A549 (cell line): ENCODE measurements around the gene NSMCE1. TPM values are rescaled to one million over a fixed set of nuclear protein-coding genes. Genes with fewer than 3 reads are reported as not detected.

Experiments used
- ATAC-seq, 2 experiments: fragments of 200-7000 bp in 1 of 2; fragments of >200 bp in 1 of 2; cut with Nextera tagmentation in 1 of 2; cut with Tn5 transposase in 1 of 2; 3 replicates each; pipeline versions ENCODE4 v1.8.0 to v1.9.1; 2018 to 2020; ENCODE audit warnings: mild to moderate bottlenecking in 1 of 2, moderate library complexity in 1 of 2
- CTCF ChIA-PET: fragments of 300-600 bp; sonication (Branson Sonifier 250); formaldehyde crosslinking; extraction: SDS; loops from one replicate; lab custom pipeline; 2021; ENCODE audit warnings: antibody characterized with exemption, inconsistent platforms; lab: Yijun Ruan, JAX
- POLR2A ChIA-PET: fragments of 350-600 bp; formaldehyde crosslinking; extraction: SDS; loops from one replicate; lab custom pipeline; 2021; ENCODE audit warnings: antibody characterized with exemption, inconsistent platforms; lab: Yijun Ruan, JAX
- DNase-seq, 2 experiments: peaks; one replicate each; pipeline versions ENCODE4 v3.0.0 to v3.0.0-alpha.2; 2011 to 2016; ENCODE audit warnings: low read depth in 1 of 2, low spot score in 1 of 2
- FAIRE-seq: peaks from 2 replicates; lab custom pipeline; 2011; peaks lifted over from hg19 to GRCh38; lab: Jason Lieb, UNC
- H3K27ac ChIP-seq, 2 experiments: fragments of >200 bp; sonication (Bioruptor Twin); formaldehyde crosslinking; 3 replicates each; pipeline ENCODE4 v1.5.1; 2016 to 2017
- H3K4me1 ChIP-seq: fragments of >200 bp; sonication (Bioruptor Twin); formaldehyde crosslinking; 3 replicates; pipeline ENCODE4 v1.6.1; 2016
- H3K4me2 ChIP-seq: fragments of >200 bp; sonication (Bioruptor Twin); formaldehyde crosslinking; 3 replicates; pipeline ENCODE4 v1.6.1; 2016
- H3K4me3 ChIP-seq: fragments of >200 bp; sonication (Bioruptor Twin); formaldehyde crosslinking; 3 replicates; pipeline ENCODE4 v1.5.1; 2016
- H3K9me3 ChIP-seq: fragments of >200 bp; sonication (Bioruptor Twin); formaldehyde crosslinking; 3 replicates; pipeline ENCODE4 v1.6.1; 2016
- BHLHE40 ChIP-seq: IDR thresholded peaks from 2 replicates; pipeline ENCODE4 v1.6.1; 2012; ENCODE audit warnings: low read depth, low read length, inconsistent platforms
- CBX2 ChIP-seq: fragments of 200-600 bp; sonication (generic); IDR thresholded peaks from 2 replicates; pipeline ENCODE4 v1.6.1; 2016; ENCODE audit warnings: low read depth, mild to moderate bottlenecking, borderline replicate concordance
- CEBPB ChIP-seq, 2 experiments: fragments of >200 bp in 1 of 2; sonication (Bioruptor Twin) in 1 of 2; formaldehyde crosslinking in 1 of 2; IDR thresholded peaks; 2 replicates each; pipeline ENCODE4 v1.6.1; 2012 to 2016
- CHD2 ChIP-seq: fragments of 150-350 bp; IDR thresholded peaks from 2 replicates; pipeline ENCODE4 v1.6.1; 2014; ENCODE audit warnings: low read length; ENCODE audit not compliant: partially characterized antibody
- EP300 ChIP-seq, 2 experiments: fragments of >200 bp; sonication (Bioruptor Twin); formaldehyde crosslinking; IDR thresholded peaks; 2 replicates in 1 of 2; 3 replicates in 1 of 2; pipeline ENCODE4 v1.6.1; 2016 to 2017
- ESRRA ChIP-seq: fragments of 150-350 bp; IDR thresholded peaks from 2 replicates; pipeline ENCODE4 v1.6.1; 2014; ENCODE audit warnings: mild to moderate bottlenecking, low read length, borderline replicate concordance
- GATA3 ChIP-seq: IDR thresholded peaks from 2 replicates; pipeline ENCODE4 v1.6.1; 2012; ENCODE audit warnings: borderline replicate concordance
- HOXA7 ChIP-seq: fragments of 250-450 bp; sonication (Bioruptor Pico); IDR thresholded peaks from 2 replicates; pipeline ENCODE4 v1.5.0; 2020; ENCODE audit warnings: mild to moderate bottlenecking, moderate library complexity
- MAFK ChIP-seq: fragments of 450-650 bp; IDR thresholded peaks from 2 replicates; pipeline ENCODE4 v1.6.1; 2014; ENCODE audit not compliant: partially characterized antibody
- MAZ ChIP-seq: fragments of 150-350 bp; IDR thresholded peaks from 2 replicates; pipeline ENCODE4 v1.6.1; 2014; ENCODE audit warnings: antibody characterized with exemption, low read depth, low read length, borderline replicate concordance
- PHF8 ChIP-seq: fragments of 200-600 bp; sonication (generic); IDR thresholded peaks from 2 replicates; pipeline ENCODE4 v1.6.1; 2016; ENCODE audit warnings: low read depth, mild to moderate bottlenecking, antibody characterized with exemption, moderate library complexity, borderline replicate concordance
- RAD21 ChIP-seq, 2 experiments: fragments of >200 bp in 1 of 2; sonication (Bioruptor Twin) in 1 of 2; formaldehyde crosslinking in 1 of 2; IDR thresholded peaks in 1 of 2; conservative IDR thresholded peaks in 1 of 2; 2 replicates in 1 of 2; 3 replicates in 1 of 2; pipeline ENCODE4 v1.6.1; 2012 to 2018; ENCODE audit warnings: inconsistent platforms in 1 of 2
- RARB ChIP-seq: fragments of 250-450 bp; sonication (Bioruptor Pico); IDR thresholded peaks from 2 replicates; pipeline ENCODE4 v1.8.0; 2021; ENCODE audit warnings: mild to moderate bottlenecking, moderate library complexity
- RFX5 ChIP-seq: fragments of 450-650 bp; IDR thresholded peaks from 2 replicates; pipeline ENCODE4 v1.7.1; 2014; ENCODE audit warnings: antibody characterized with exemption, mild to moderate bottlenecking, moderate library complexity
- SREBF2 ChIP-seq: fragments of 450-650 bp; IDR thresholded peaks from 2 replicates; pipeline ENCODE4 v1.6.1; 2014; ENCODE audit warnings: mild to moderate bottlenecking, moderate library complexity
- TFCP2L1 ChIP-seq: fragments of 250-450 bp; sonication (Bioruptor Pico); IDR thresholded peaks from 2 replicates; pipeline ENCODE4 v1.5.0; 2021; ENCODE audit warnings: mild to moderate bottlenecking
- ZFP36 ChIP-seq: fragments of 450-650 bp; IDR thresholded peaks from 2 replicates; pipeline ENCODE4 v1.6.1; 2014; ENCODE audit warnings: borderline replicate concordance; ENCODE audit not compliant: partially characterized antibody
- ZSCAN20 ChIP-seq: fragments of 250-450 bp; sonication (Bioruptor Pico); IDR thresholded peaks from 2 replicates; pipeline ENCODE4 v1.8.0; 2022; ENCODE audit warnings: mild to moderate bottlenecking, moderate library complexity
- WGBS: methylation state at CpG from one replicate; pipeline ENCODE4 v1.1.6; 2017; ENCODE audit errors: missing lambda C conversion rate; 5-methylcytosine and 5-hydroxymethylcytosine counted together
- polyA plus RNA-seq, 4 experiments: library from polyadenylated mRNA; depleted of rRNA in 3 of 4; stranded (reverse); fragments of >200 nt; fragmentation: RNase III in 1 of 4; extraction: RNeasy Plus Mini Kit Qiagen cat#74134 plus additional on column Dnase treatment in 1 of 4; gene quantifications; 2 replicates in 3 of 4; 3 replicates in 1 of 4; pipeline ENCODE4 v1.2.3, GENCODE V29; 2011 to 2017
- TF ChIP-seq, protein P1 (sequence below): IDR thresholded peaks from 2 replicates; pipeline ENCODE4 v1.6.1; 2012
- TF ChIP-seq, protein P2 (sequence below): IDR thresholded peaks from 2 replicates; pipeline ENCODE4 v1.6.1; 2012
- TF ChIP-seq, protein P3 (sequence below): fragments of 200-600 bp; sonication (generic); IDR thresholded peaks from 2 replicates; pipeline ENCODE4 v1.6.1; 2016; ENCODE audit warnings: antibody characterized with exemption, mild to moderate bottlenecking, moderate library complexity

NSMCE1 gene
- polyA plus RNA-seq, 2 of the 4 experiments (the other 2 are of a cell fraction), result 32.0 to 59.9 TPM

DNA sequence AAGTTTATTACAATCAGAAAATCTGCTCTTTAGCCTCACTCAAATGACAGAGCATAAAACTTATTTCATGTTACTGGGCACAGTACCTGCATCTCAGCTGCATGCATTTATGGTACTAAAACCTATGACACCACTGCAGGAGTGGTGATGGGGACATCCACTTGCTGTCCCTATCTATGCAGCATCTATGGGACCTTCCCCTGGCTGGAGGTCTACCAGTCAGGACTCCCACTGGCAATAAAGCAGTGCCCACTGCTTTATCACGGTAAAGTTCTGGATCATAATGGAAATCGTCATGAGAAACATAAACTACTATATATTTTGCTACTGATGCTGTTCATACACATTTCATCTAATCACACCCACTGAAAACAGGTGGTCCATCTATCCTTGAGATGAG lies 26.2 kb downstream of the NSMCE1 start:
- peak overlapping the region; percentile 9 to 69; a peak in 3 of 6 replicates for H3K27ac ChIP-seq
- no peak overlapping the region for H3K4me3 ChIP-seq
- TF ChIP-seq ZSCAN20 (CRISPR knock-in tag) (no peak), EP300 (IDR thresholded peaks at IDR 0.05) (no peak), TFCP2L1 (CRISPR knock-in tag) (no peak), CEBPB (IDR thresholded peaks at IDR 0.05) (no peak), MAZ (no peak)
- TF ChIP-seq, protein P1, sequence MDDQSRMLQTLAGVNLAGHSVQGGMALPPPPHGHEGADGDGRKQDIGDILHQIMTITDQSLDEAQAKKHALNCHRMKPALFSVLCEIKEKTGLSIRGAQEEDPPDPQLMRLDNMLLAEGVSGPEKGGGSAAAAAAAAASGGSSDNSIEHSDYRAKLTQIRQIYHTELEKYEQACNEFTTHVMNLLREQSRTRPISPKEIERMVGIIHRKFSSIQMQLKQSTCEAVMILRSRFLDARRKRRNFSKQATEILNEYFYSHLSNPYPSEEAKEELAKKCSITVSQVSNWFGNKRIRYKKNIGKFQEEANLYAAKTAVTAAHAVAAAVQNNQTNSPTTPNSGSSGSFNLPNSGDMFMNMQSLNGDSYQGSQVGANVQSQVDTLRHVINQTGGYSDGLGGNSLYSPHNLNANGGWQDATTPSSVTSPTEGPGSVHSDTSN, result no peak
- TF ChIP-seq, protein P2, sequence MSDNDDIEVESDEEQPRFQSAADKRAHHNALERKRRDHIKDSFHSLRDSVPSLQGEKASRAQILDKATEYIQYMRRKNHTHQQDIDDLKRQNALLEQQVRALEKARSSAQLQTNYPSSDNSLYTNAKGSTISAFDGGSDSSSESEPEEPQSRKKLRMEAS, result no peak
- TF ChIP-seq, all 56 proteins: peak for 0
- FAIRE-seq (no peak), DNase-seq (no peak), ATAC-seq (no peak)
- WGBS, result 100% methylated on average over 2 of the region's 2 CpGs
- Histone ChIP-seq H3K9me3 (no peaks in the 10 kb centered on the region), H3K4me2 (peak overlapping the region; percentile 51), H3K4me1 (peaks cover 43% of the 10 kb centered on the region)
- ChIA-PET POLR2A (interaction anchor here (2.1 kb wide), 1 partner anchor 39 kb away, joined by 7 read pairs; the partner anchor contains the start of gene KDM8), CTCF (interaction anchor here (0.9 to 16.7 kb wide), 5 partner anchors 12 to 126 kb away, joined by 3 to 291 read pairs (median 5); no protein-coding TSS in a partner anchor)

DNA sequence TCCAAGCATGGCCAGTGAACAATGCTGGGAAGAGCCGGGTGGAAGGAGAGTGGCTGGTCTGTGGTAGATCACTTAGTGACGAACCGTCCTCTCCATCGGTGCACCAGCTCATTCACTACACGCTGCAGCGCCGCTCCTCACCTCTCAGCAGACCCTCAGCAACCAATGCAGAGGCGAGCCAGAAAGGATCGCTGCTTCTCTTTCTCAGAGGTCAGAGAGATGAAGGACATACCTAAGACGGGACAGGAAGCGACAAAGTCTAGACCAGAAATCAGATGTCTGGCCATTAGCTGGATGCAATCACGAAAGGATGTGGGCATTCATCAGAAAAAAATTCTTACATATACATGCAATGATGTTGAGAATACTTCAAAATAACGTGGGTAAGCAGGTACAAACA lies 26.9 kb downstream of the NSMCE1 start:
- Histone ChIP-seq H3K4me2 (no peak overlapping the region), H3K27ac (peak overlapping the region in 1 of 2 experiments; percentile 42; a peak in 1 of 6 replicates), H3K4me1 (peaks cover 40% of the 10 kb centered on the region), H3K4me3 (no peak overlapping the region), H3K9me3 (no peaks in the 10 kb centered on the region)
- no peak for FAIRE-seq
- DNase-seq, result no peak
- CTCF ChIA-PET, result interaction anchor here (1.3 to 16.7 kb wide), 5 partner anchors 11 to 126 kb away, joined by 3 to 291 read pairs (median 5); no protein-coding TSS in a partner anchor
- 82% methylated on average over 13 of the region's 13 CpGs for WGBS
- TF ChIP-seq HOXA7, result no peak
- TF ChIP-seq MAFK, result no peak
- no peak for TF ChIP-seq EP300 (IDR thresholded peaks at IDR 0.05)
- TF ChIP-seq ESRRA, result no peak
- TF ChIP-seq CBX2, result no peak
- no peak for TF ChIP-seq CHD2
- no peak for TF ChIP-seq GATA3
- TF ChIP-seq SREBF2, result no peak
- no peak for TF ChIP-seq RAD21 (conservative IDR thresholded peaks at IDR 0.05 in 1 of 2, IDR thresholded peaks at IDR 0.05 in 1 of 2)
- TF ChIP-seq, protein P3, sequence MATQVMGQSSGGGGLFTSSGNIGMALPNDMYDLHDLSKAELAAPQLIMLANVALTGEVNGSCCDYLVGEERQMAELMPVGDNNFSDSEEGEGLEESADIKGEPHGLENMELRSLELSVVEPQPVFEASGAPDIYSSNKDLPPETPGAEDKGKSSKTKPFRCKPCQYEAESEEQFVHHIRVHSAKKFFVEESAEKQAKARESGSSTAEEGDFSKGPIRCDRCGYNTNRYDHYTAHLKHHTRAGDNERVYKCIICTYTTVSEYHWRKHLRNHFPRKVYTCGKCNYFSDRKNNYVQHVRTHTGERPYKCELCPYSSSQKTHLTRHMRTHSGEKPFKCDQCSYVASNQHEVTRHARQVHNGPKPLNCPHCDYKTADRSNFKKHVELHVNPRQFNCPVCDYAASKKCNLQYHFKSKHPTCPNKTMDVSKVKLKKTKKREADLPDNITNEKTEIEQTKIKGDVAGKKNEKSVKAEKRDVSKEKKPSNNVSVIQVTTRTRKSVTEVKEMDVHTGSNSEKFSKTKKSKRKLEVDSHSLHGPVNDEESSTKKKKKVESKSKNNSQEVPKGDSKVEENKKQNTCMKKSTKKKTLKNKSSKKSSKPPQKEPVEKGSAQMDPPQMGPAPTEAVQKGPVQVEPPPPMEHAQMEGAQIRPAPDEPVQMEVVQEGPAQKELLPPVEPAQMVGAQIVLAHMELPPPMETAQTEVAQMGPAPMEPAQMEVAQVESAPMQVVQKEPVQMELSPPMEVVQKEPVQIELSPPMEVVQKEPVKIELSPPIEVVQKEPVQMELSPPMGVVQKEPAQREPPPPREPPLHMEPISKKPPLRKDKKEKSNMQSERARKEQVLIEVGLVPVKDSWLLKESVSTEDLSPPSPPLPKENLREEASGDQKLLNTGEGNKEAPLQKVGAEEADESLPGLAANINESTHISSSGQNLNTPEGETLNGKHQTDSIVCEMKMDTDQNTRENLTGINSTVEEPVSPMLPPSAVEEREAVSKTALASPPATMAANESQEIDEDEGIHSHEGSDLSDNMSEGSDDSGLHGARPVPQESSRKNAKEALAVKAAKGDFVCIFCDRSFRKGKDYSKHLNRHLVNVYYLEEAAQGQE, result no peak
- no peak for TF ChIP-seq PHF8
- no peak for TF ChIP-seq BHLHE40
- TF ChIP-seq RFX5, result no peak
- no peak for TF ChIP-seq ZFP36
- TF ChIP-seq RARB (CRISPR knock-in tag), result no peak
- TF ChIP-seq, all 56 proteins: peak for 0
- POLR2A ChIA-PET, result no interaction called here
- no peak for ATAC-seq
